ENCODE measurements around the gene LSAMP.

DNA sequence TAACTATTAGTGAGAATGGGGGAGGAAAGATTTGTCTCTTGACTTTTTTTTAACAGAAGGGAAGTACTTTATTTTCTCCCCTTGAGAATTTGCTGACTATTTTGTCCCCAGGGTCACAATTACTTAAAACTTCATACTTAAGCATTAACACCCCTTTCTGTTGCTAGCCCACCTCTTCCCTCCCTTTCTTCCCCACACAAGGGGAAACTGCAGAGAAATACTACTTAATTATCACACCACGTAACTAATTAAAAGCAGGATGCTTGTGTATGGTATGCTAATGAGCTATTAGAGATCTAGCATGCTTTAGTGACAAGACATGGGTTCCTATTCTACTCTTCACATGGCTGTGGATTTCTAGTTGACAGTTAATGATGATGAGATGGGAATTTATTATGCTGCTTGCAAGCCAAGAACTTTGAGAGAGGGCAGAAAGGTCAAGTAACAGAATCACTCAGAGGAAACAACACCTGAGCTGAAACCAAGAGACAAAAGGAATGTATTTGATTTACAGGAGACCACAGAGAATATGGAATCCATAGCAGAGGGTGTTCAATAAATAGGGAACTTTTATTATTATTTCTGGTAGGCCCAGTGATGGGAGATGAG lies 179.2 kb downstream of the LSAMP start:
- TF ChIP-seq, protein P1, sequence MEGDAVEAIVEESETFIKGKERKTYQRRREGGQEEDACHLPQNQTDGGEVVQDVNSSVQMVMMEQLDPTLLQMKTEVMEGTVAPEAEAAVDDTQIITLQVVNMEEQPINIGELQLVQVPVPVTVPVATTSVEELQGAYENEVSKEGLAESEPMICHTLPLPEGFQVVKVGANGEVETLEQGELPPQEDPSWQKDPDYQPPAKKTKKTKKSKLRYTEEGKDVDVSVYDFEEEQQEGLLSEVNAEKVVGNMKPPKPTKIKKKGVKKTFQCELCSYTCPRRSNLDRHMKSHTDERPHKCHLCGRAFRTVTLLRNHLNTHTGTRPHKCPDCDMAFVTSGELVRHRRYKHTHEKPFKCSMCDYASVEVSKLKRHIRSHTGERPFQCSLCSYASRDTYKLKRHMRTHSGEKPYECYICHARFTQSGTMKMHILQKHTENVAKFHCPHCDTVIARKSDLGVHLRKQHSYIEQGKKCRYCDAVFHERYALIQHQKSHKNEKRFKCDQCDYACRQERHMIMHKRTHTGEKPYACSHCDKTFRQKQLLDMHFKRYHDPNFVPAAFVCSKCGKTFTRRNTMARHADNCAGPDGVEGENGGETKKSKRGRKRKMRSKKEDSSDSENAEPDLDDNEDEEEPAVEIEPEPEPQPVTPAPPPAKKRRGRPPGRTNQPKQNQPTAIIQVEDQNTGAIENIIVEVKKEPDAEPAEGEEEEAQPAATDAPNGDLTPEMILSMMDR (IDR thresholded peaks at IDR 0.05) = no peak
- TF ChIP-seq POLR2AphosphoS5 (IDR thresholded peaks at IDR 0.05) = no peak

All from sigmoid colon (tissue), 4 donors.